OCI-LY7 (cell line): ENCODE data around the gene GON7. TPM values are rescaled to one million over a fixed set of nuclear protein-coding genes. Genes with fewer than 3 reads are reported as not detected.
"Not testable (repeated sequence)": the region's sequence is repeated elsewhere in the genome, so short reads cannot be mapped to it uniquely, and the experiment has no call there.

Experiments used
- BruUV-seq: library from RNA; stranded (reverse); fragments of 400-500 nt; replicated peaks from 2 replicates; lab custom pipeline; 2021; lab: Mats Ljungman, UMichigan
- CTCF ChIA-PET: fragments of 300-600 bp; sonication (Branson Sonifier 250); formaldehyde crosslinking; loops from one replicate; lab custom pipeline; 2022; ENCODE audit warnings: antibody characterized with exemption; ENCODE audit not compliant: unreplicated experiment; lab: Charles Lee
- POLR2A ChIA-PET: fragments of 300-600 bp; sonication (Branson Sonifier 250); formaldehyde crosslinking; loops from one replicate; lab custom pipeline; 2022; ENCODE audit warnings: antibody characterized with exemption; lab: Charles Lee
- DNase-seq: peaks from one replicate; pipeline ENCODE4 v3.0.0-alpha.2; 2015; ENCODE audit warnings: low spot score
- H2AFZ ChIP-seq: fragments of 200-600 bp; sonication (generic), shearing (Covaris generic); 2 replicates; pipeline ENCODE4 v1.6.1; 2014; ENCODE audit warnings: mild to moderate bottlenecking, antibody characterized with exemption, low read length, moderate library complexity
- H3K27ac ChIP-seq: fragments of 200-600 bp; sonication (generic); 2 replicates; pipeline ENCODE4 v1.5.1; 2014; ENCODE audit warnings: mixed run types, low read depth, mild to moderate bottlenecking, moderate library complexity, low read length, inconsistent platforms; ENCODE audit not compliant: poor library complexity, severe bottlenecking
- H3K36me3 ChIP-seq: fragments of 200-600 bp; sonication (generic); 2 replicates; pipeline ENCODE4 v1.6.1; 2014; ENCODE audit warnings: mild to moderate bottlenecking, antibody characterized with exemption, low read length, moderate library complexity, mixed read lengths; ENCODE audit not compliant: insufficient read depth
- H3K4me1 ChIP-seq: fragments of 200-600 bp; sonication (generic); 2 replicates; pipeline ENCODE4 v1.5.1; 2014; ENCODE audit warnings: mild to moderate bottlenecking, low read length; ENCODE audit not compliant: insufficient read depth, poor library complexity, severe bottlenecking
- H3K4me2 ChIP-seq: fragments of 200-600 bp; sonication (generic); 2 replicates; pipeline ENCODE4 v1.6.1; 2014; ENCODE audit warnings: mild to moderate bottlenecking, low read length
- H3K4me3 ChIP-seq: fragments of 200-600 bp; sonication (generic); 2 replicates; pipeline ENCODE4 v1.5.1; 2014; ENCODE audit warnings: mild to moderate bottlenecking, low read depth, low read length; ENCODE audit not compliant: poor library complexity, severe bottlenecking
- H3K79me2 ChIP-seq: fragments of 200-600 bp; sonication (generic); 2 replicates; pipeline ENCODE4 v1.6.1; 2016; ENCODE audit warnings: low read depth, mild to moderate bottlenecking, low read length, moderate library complexity, mixed read lengths; ENCODE audit not compliant: insufficient read depth
- H3K9me2 ChIP-seq: fragments of 200-600 bp; sonication (generic); 2 replicates; pipeline ENCODE4 v1.6.1; 2016; ENCODE audit warnings: mild to moderate bottlenecking, low read length, mixed read lengths; ENCODE audit not compliant: insufficient read depth
- H3K9me3 ChIP-seq: fragments of 200-600 bp; sonication (generic); 2 replicates; pipeline ENCODE4 v1.6.1; 2014; ENCODE audit warnings: mild to moderate bottlenecking, mixed run types, low read length, mixed read lengths
- H4K20me1 ChIP-seq: fragments of 200-600 bp; sonication (generic); 2 replicates; pipeline ENCODE4 v1.6.1; 2014; ENCODE audit warnings: mild to moderate bottlenecking, antibody characterized with exemption, low read length, moderate library complexity, mixed read lengths; ENCODE audit not compliant: insufficient read depth
- EZH2phosphoT487 ChIP-seq: fragments of 200-600 bp; sonication (generic); IDR thresholded peaks from 2 replicates; pipeline ENCODE4 v1.6.1; 2018; ENCODE audit warnings: low read depth, borderline replicate concordance, mild to moderate bottlenecking, mixed run types, antibody characterized with exemption, low read length, moderate library complexity, mixed read lengths
- intact Hi-C: fragments of 100-400 bp; cut with micrococcal nuclease; formaldehyde crosslinking; loops from one replicate; pipeline ENCODE4 v1.10.0; 2022; ENCODE audit not compliant: unreplicated experiment
- total RNA-seq, 2 experiments: library from RNA; depleted of rRNA in 1 of 2; stranded (reverse); fragments of >200 nt in 1 of 2; shearing (Covaris generic) in 1 of 2; gene quantifications; 2 replicates each; pipeline ENCODE4 v1.2.3, GENCODE V29; 2014 to 2022
- TF ChIP-seq, protein P1 (sequence below): fragments of 200-600 bp; sonication (generic); conservative IDR thresholded peaks from 2 replicates; pipeline ENCODE4 v1.5.1; 2014; ENCODE audit warnings: mild to moderate bottlenecking, antibody characterized with exemption, low read length, moderate library complexity, mixed read lengths

GON7 gene
- total RNA-seq, 2 experiments from 2014 or later, result 27.9 to 54.8 TPM

GRCh38 chr14:93239869-93240677 lies 33.2 kb upstream of the GON7 start:
- no peaks in the 10 kb centered on the region for H3K4me1 ChIP-seq
- TF ChIP-seq, protein P1, sequence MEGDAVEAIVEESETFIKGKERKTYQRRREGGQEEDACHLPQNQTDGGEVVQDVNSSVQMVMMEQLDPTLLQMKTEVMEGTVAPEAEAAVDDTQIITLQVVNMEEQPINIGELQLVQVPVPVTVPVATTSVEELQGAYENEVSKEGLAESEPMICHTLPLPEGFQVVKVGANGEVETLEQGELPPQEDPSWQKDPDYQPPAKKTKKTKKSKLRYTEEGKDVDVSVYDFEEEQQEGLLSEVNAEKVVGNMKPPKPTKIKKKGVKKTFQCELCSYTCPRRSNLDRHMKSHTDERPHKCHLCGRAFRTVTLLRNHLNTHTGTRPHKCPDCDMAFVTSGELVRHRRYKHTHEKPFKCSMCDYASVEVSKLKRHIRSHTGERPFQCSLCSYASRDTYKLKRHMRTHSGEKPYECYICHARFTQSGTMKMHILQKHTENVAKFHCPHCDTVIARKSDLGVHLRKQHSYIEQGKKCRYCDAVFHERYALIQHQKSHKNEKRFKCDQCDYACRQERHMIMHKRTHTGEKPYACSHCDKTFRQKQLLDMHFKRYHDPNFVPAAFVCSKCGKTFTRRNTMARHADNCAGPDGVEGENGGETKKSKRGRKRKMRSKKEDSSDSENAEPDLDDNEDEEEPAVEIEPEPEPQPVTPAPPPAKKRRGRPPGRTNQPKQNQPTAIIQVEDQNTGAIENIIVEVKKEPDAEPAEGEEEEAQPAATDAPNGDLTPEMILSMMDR, result no peak
- no peak for TF ChIP-seq EZH2phosphoT487
- no peak overlapping the region for H3K27ac ChIP-seq
- H3K9me2 ChIP-seq, result no peaks in the 10 kb centered on the region
- H2AFZ ChIP-seq, result no peak overlapping the region
- no peak for DNase-seq
- no peaks in the 10 kb centered on the region for H3K79me2 ChIP-seq
- H3K36me3 ChIP-seq, result peaks cover 22% of the 10 kb centered on the region
- POLR2A ChIA-PET, result interaction anchor here (0.7 kb wide), 2 partner anchors 10 to 259 kb away, joined by 3 to 4 read pairs; no protein-coding TSS in a partner anchor
- no peaks in the 10 kb centered on the region for H3K9me3 ChIP-seq
- CTCF ChIA-PET, result no interaction called here
- intact Hi-C loops, result no loop called here
- no peaks in the 10 kb centered on the region for H4K20me1 ChIP-seq
- H3K4me2 ChIP-seq, result no peak overlapping the region
- BruUV-seq, result no TSS peak
- H3K4me3 ChIP-seq, result no peak overlapping the region

- Histone ChIP-seq H4K20me1 (no peaks in the 10 kb centered on the region), H3K27ac (no peak overlapping the region), H3K4me3 (no peak overlapping the region), H3K36me3 (no peaks in the 10 kb centered on the region), H3K4me1 (no peaks in the 10 kb centered on the region), H3K79me2 (no peaks in the 10 kb centered on the region), H3K9me2 (no peaks in the 10 kb centered on the region), H2AFZ (no peak overlapping the region), H3K9me3 (no peaks in the 10 kb centered on the region), H3K4me2 (no peak overlapping the region)
- BruUV-seq, result no TSS peak
- POLR2A ChIA-PET, result no interaction called here
- intact Hi-C loops, result loop anchor here (2.0 kb wide), 2 partner anchors 310 to 384 kb away; no protein-coding TSS in a partner anchor
- CTCF ChIA-PET, result no interaction called here
- DNase-seq, result no peak
- TF ChIP-seq, protein P1, result no peak
- no peak for TF ChIP-seq EZH2phosphoT487
Measured at GRCh38 chr14:93234798-93235197, 27.9 kb upstream of the GON7 start.

DNA sequence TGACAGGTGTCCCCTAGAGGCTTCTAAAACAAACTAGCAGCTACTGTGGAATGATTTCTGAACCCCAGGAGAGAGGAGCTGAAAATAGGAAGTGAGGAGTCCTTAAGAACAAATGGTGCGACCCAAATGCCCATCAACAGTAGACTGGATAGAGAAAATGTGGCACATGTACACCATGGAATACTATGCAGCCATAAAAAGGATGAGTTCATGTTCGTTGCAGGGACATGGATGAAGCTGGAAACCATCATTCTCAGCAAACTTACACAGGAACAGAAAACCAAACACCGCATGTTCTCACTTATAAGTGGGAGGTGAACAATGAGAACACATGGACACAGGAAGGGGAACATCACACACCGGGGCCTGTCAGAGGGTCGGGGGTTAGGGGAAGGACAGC lies 26.2 kb upstream of the GON7 start:
- H3K9me2 ChIP-seq, H3K4me1 ChIP-seq, POLR2A ChIA-PET, H3K9me3 ChIP-seq, CTCF ChIA-PET, BruUV-seq, intact Hi-C loops, H3K27ac ChIP-seq, DNase-seq, H3K4me2 ChIP-seq, H3K79me2 ChIP-seq, H2AFZ ChIP-seq, H4K20me1 ChIP-seq, H3K4me3 ChIP-seq: not testable (repeated sequence)
- H3K36me3 ChIP-seq, result peaks cover 11% of the 10 kb centered on the region
